ENCODE measurements around the gene TRIM67. TPM values are rescaled to one million over a fixed set of nuclear protein-coding genes. Genes with fewer than 3 reads are reported as not detected.
A peak's percentile ranks its signal among the peaks of the same experiment; 100 is the strongest.

TRIM67 gene
- total and polyA plus RNA-seq, 9 of the 15 experiments (the other 6 are each of a cell fraction or from before 2014, with no cell fraction given), result 0.04 to 0.60 (median 0.31) TPM

- Histone ChIP-seq H3K4me3 (no peak overlapping the region), H3K27ac (ENCODE audit: extremely low read depth, low read depth, low read length) (no peak overlapping the region), H3K9me1 (ENCODE audit: control insufficient read depth, insufficient read depth, low read length) (no peaks in the 10 kb centered on the region), H2AFZ (ENCODE audit: low read depth, low read length) (no peak overlapping the region), H3K36me3 (ENCODE audit: control insufficient read depth, insufficient read depth, low read length) (no peaks in the 10 kb centered on the region), H4K20me1 (replicated peaks; ENCODE audit: control insufficient read depth, insufficient read depth, low read length) (no peaks in the 10 kb centered on the region), H3K27me3 (ENCODE audit: control insufficient read depth in 2 of 2, insufficient read depth in 2 of 2, low read length in 2 of 2) (peaks cover 0 to 8% of the 10 kb centered on the region in 2 experiments; a peak in 2 of 5 replicates), H3K9ac (ENCODE audit: insufficient read depth in 1 of 2, low read depth in 2 of 2, low read length in 2 of 2) (no peak overlapping the region), H3K4me1 (replicated peaks in 1 of 2; ENCODE audit: control insufficient read depth in 2 of 2, insufficient read depth in 2 of 2, low read length in 2 of 2) (no peaks in the 10 kb centered on the region), H3K79me2 (ENCODE audit: control insufficient read depth, insufficient read depth, low read length) (no peaks in the 10 kb centered on the region), H3K9me3 (replicated peaks; ENCODE audit: control insufficient read depth, insufficient read depth, low read depth, low read length) (no peaks in the 10 kb centered on the region), H3K4me2 (ENCODE audit: insufficient read depth, low read length) (no peak overlapping the region)
- DNase-seq (ENCODE audit: extremely low read depth in 1 of 4, low spot score in 3 of 4) (no peak), FAIRE-seq (peak; percentile 58), ATAC-seq (no peak)
- TF ChIP-seq PCBP2 (IDR thresholded peaks at IDR 0.05; ENCODE audit: low read depth, low read length, poor library complexity, severe bottlenecking), result no peak
- peak; percentile 26 for TF ChIP-seq RBM25 (IDR thresholded peaks at IDR 0.05; ENCODE audit: low read depth, low read length, severe bottlenecking)
- WGBS (ENCODE audit: insufficient coverage, low coverage, missing lambda C conversion rate), result 4% methylated on average over 8 of the region's 8 CpGs
- CTCF ChIA-PET (ENCODE audit: low intra/inter-chr PET ratio), result no interaction called here
- BruUV-seq (replicated peaks), result no TSS peak
- in situ Hi-C loops (cut with MboI) (no loop called here), intact Hi-C loops (cut with micrococcal nuclease) (no loop called here)
- POLR2A ChIA-PET, result no interaction called here
Observed at GRCh38 chr1:231118704-231119453, 43.0 kb upstream of the TRIM67 start.

DNA sequence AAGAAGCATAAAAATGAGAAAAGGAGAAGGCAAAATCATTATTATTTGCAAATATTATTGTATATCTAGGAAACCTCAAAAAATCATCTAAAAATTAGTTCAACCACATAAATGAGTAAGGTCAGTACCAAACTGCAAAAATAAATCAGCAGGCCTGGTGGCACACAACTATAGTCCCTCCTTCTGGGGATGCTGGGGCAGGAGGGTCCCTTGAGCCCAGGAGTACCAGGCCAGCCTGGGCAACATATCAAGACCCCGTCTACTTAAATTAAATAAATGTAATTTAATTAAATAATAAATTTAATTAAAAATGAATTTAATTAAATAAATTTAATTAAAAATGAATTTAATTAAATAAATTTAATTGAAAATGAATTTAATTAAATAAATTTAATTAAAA, 40.3 kb upstream of the TRIM67 start:
- BruUV-seq (replicated peaks), result no TSS peak
- Histone ChIP-seq H3K4me3 (no peak overlapping the region), H3K27ac (ENCODE audit: extremely low read depth, low read depth, low read length) (no peak overlapping the region), H3K9me3 (replicated peaks; ENCODE audit: control insufficient read depth, insufficient read depth, low read depth, low read length) (no peaks in the 10 kb centered on the region), H4K20me1 (replicated peaks; ENCODE audit: control insufficient read depth, insufficient read depth, low read length) (no peaks in the 10 kb centered on the region), H3K36me3 (ENCODE audit: control insufficient read depth, insufficient read depth, low read length) (no peaks in the 10 kb centered on the region), H3K27me3 (ENCODE audit: control insufficient read depth in 2 of 2, insufficient read depth in 2 of 2, low read length in 2 of 2) (peaks cover 7 to 20% of the 10 kb centered on the region in 2 experiments), H3K79me2 (ENCODE audit: control insufficient read depth, insufficient read depth, low read length) (no peaks in the 10 kb centered on the region), H3K9me1 (ENCODE audit: control insufficient read depth, insufficient read depth, low read length) (no peaks in the 10 kb centered on the region), H3K4me1 (replicated peaks in 1 of 2; ENCODE audit: control insufficient read depth in 2 of 2, insufficient read depth in 2 of 2, low read length in 2 of 2) (no peaks in the 10 kb centered on the region; a peak in 1 of 5 replicates), H2AFZ (ENCODE audit: low read depth, low read length) (no peak overlapping the region), H3K4me2 (ENCODE audit: insufficient read depth, low read length) (no peak overlapping the region), H3K9ac (ENCODE audit: insufficient read depth in 1 of 2, low read depth in 2 of 2, low read length in 2 of 2) (no peak overlapping the region)
- FAIRE-seq (no peak), DNase-seq (ENCODE audit: extremely low read depth in 1 of 4, low spot score in 3 of 4) (no peak), ATAC-seq (no peak)
- intact Hi-C loops (cut with micrococcal nuclease) (no loop called here), in situ Hi-C loops (cut with MboI) (no loop called here)
- TF ChIP-seq NCOR1 (IDR thresholded peaks at IDR 0.05), result no peak
- 0 out of 2 replicates have a peak, but pooled peaks have one; percentile 22 for TF ChIP-seq ZNF121 (CRISPR knock-in tag; conservative IDR thresholded peaks at IDR 0.05)
- ChIA-PET CTCF (ENCODE audit: low intra/inter-chr PET ratio) (no interaction called here), POLR2A (interaction anchor here (0.8 kb wide), 1 partner anchor 32 kb away, joined by 5 read pairs; no protein-coding TSS in a partner anchor)
- 7% methylated on average over 1 of the region's 1 CpG for WGBS (ENCODE audit: insufficient coverage, low coverage, missing lambda C conversion rate)

Data from K562 (cell line).